Mesendoderm (in vitro differentiated cells): Measurements from ENCODE around the gene JAML. TPM values are rescaled to one million over a fixed set of nuclear protein-coding genes. Genes with fewer than 3 reads are reported as not detected.

ENCODE experiments used
- DNase-seq: peaks from one replicate; pipeline ENCODE4 v3.0.0; 2013
- H2AK5ac ChIP-seq: 2 replicates; pipeline ENCODE4 v1.6.1; 2013; ENCODE audit warnings: low read length, inconsistent platforms
- H2BK120ac ChIP-seq: 2 replicates; pipeline ENCODE4 v1.6.1; 2013; ENCODE audit warnings: low read depth, mild to moderate bottlenecking, low read length, moderate library complexity, mixed read lengths
- H2BK15ac ChIP-seq: replicated peaks from 2 replicates; pipeline ENCODE4 v1.6.1; 2013; ENCODE audit warnings: low read depth, mild to moderate bottlenecking, moderate library complexity
- H2BK5ac ChIP-seq: 2 replicates; pipeline ENCODE4 v1.6.1; 2013; ENCODE audit warnings: low read length, inconsistent platforms
- H3K18ac ChIP-seq: 2 replicates; pipeline ENCODE4 v1.6.1; 2013; ENCODE audit warnings: mild to moderate bottlenecking, low read length, mixed read lengths
- H3K23ac ChIP-seq: one replicate; pipeline ENCODE4 v1.6.1; 2013; ENCODE audit warnings: low read length
- H3K27ac ChIP-seq: 2 replicates; pipeline ENCODE4 v1.5.1; 2013; ENCODE audit warnings: low read depth, mild to moderate bottlenecking, inconsistent platforms, low read length, moderate library complexity
- H3K27me3 ChIP-seq: 2 replicates; pipeline ENCODE4 v1.6.1; 2013; ENCODE audit warnings: low read length, control low read depth, mild to moderate bottlenecking, inconsistent platforms; ENCODE audit not compliant: insufficient read depth, poor library complexity
- H3K36me3 ChIP-seq: 2 replicates; pipeline ENCODE4 v1.6.1; 2013; ENCODE audit warnings: low read length, inconsistent platforms; ENCODE audit not compliant: control insufficient read depth, insufficient read depth
- H3K4ac ChIP-seq: one replicate; pipeline ENCODE4 v1.6.1; 2013; ENCODE audit warnings: low read depth, mild to moderate bottlenecking, low read length, moderate library complexity
- H3K4me1 ChIP-seq: 2 replicates; pipeline ENCODE4 v1.6.1; 2013; ENCODE audit warnings: low read depth, low read length, inconsistent platforms; ENCODE audit not compliant: control insufficient read depth
- H3K4me2 ChIP-seq: 2 replicates; pipeline ENCODE4 v1.6.1; 2013; ENCODE audit warnings: low read length
- H3K4me3 ChIP-seq: 2 replicates; pipeline ENCODE4 v1.5.1; 2013; ENCODE audit warnings: mild to moderate bottlenecking, low read length
- H3K56ac ChIP-seq: one replicate; pipeline ENCODE4 v1.6.1; 2013; ENCODE audit warnings: low read length
- H3K79me1 ChIP-seq: 2 replicates; pipeline ENCODE4 v1.6.1; 2013; ENCODE audit warnings: low read length, inconsistent platforms
- H3K79me2 ChIP-seq: 2 replicates; pipeline ENCODE4 v1.6.1; 2013; ENCODE audit warnings: mild to moderate bottlenecking, low read length; ENCODE audit not compliant: control insufficient read depth, insufficient read depth
- H3K9ac ChIP-seq: 2 replicates; pipeline ENCODE4 v1.6.1; 2013; ENCODE audit warnings: low read length, inconsistent platforms
- H4K5ac ChIP-seq: one replicate; pipeline ENCODE4 v1.6.1; 2013; ENCODE audit warnings: low read length
- H4K8ac ChIP-seq: one replicate; pipeline ENCODE4 v1.6.1; 2013; ENCODE audit warnings: low read depth, mild to moderate bottlenecking, control low read depth, low read length, moderate library complexity
- WGBS: extraction: QIAGEN DNeasy Blood & Tissue Kit; methylation state at CpG from one replicate; pipeline ENCODE4 v1.1.7; 2013; ENCODE audit warnings: low lambda C conversion rate, missing lambda C conversion rate; ENCODE audit not compliant: insufficient coverage; ENCODE audit errors: extremely low coverage; 5-methylcytosine and 5-hydroxymethylcytosine counted together
- small RNA-seq: library from polyadenylated mRNA; stranded (forward); fragments of <200 nt; extraction: miRNeasy Mini kit (QIAGEN cat#:217004); gene quantifications from one replicate; pipeline ENCODE3, GENCODE V24; 2013; ENCODE audit not compliant: insufficient read depth

Gene JAML

DNA sequence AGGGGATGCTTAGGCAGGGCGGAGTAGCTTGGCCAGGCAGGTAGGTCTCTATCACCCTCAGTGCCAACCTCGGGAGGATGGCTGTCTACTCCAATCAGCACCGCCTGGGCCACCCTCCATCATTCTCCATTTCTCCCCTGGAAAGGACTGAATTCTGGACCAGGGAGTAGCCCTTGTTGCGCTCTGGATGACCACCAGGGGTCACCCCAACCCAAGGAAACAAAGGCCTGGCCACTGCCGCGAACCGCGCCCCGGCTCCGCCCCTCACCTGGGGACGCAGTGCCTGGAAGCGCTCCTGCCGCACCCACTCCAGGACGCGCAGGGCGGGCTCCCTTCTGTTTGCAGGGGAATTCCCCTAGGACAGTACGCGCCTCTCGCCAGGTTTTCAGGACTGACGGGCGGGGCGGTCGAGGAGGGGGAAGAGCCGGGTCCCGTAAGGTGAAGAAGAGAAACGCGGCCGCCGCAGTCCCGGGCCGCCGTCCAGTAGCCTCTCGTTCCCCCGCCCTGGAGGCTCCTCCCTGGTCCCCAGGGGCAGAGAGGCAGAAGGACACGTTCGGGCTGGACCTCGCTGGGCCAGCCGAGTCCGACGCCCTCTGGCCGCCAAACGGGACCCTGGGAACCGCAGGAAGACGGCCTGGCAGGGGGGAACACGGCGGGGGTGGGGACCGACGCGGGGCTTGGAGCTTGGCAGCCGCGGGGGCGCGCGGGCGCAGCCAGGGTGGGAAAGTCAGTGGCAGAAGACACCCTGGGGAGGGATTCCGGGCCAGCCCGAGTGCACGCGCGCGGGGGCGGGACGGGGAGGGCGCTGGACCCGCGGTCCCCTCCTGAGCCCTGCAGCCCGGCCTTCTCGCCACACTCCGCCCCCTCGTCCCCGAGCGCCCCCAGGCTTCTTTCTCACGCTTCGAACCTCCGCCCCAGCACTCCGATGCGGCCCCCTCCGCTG, 79.3 kb downstream of the JAML start:
- H3K18ac ChIP-seq, result no peak overlapping the region
- peak overlapping the region; percentile 37 for H3K4me3 ChIP-seq
- no peak overlapping the region for H4K8ac ChIP-seq
- H2BK15ac ChIP-seq, result no peak overlapping the region
- H3K36me3 ChIP-seq, result no peaks in the 10 kb centered on the region
- no peak overlapping the region for H2BK120ac ChIP-seq
- H4K5ac ChIP-seq, result no peak overlapping the region
- H2AK5ac ChIP-seq, result no peak overlapping the region
- peak overlapping the region; percentile 14 for H3K9ac ChIP-seq
- no peaks in the 10 kb centered on the region for H3K79me2 ChIP-seq
- peak overlapping the region; percentile 68 for H3K56ac ChIP-seq
- H3K4me2 ChIP-seq, result peak overlapping the region; percentile 12
- no peak overlapping the region for H3K27ac ChIP-seq
- H2BK5ac ChIP-seq, result no peak overlapping the region
- DNase-seq, result peak; percentile 87
- whole genome bisulfite sequencing, result no CpG with 5 or more reads among the region's 78 CpGs
- H3K27me3 ChIP-seq, result peaks cover 3% of the 10 kb centered on the region
- no peaks in the 10 kb centered on the region for H3K79me1 ChIP-seq
- no peaks in the 10 kb centered on the region for H3K4me1 ChIP-seq
- H3K23ac ChIP-seq, result no peak overlapping the region
- H3K4ac ChIP-seq, result no peak overlapping the region

- no peak overlapping the region for H3K4me3 ChIP-seq
- no peak overlapping the region for H3K23ac ChIP-seq
- H2AK5ac ChIP-seq, result no peak overlapping the region
- no peaks in the 10 kb centered on the region for H3K79me2 ChIP-seq
- no peaks in the 10 kb centered on the region for H3K27me3 ChIP-seq
- H3K4me2 ChIP-seq, result no peak overlapping the region
- no peaks in the 10 kb centered on the region for H3K79me1 ChIP-seq
- H2BK120ac ChIP-seq, result no peak overlapping the region
- no peak overlapping the region for H3K9ac ChIP-seq
- H3K56ac ChIP-seq, result no peak overlapping the region
- no peak overlapping the region for H2BK15ac ChIP-seq
- H2BK5ac ChIP-seq, result no peak overlapping the region
- WGBS, result no CpG with 5 or more reads among the region's 20 CpGs
- DNase-seq, result no peak
- no peak overlapping the region for H4K5ac ChIP-seq
- H4K8ac ChIP-seq, result no peak overlapping the region
- H3K18ac ChIP-seq, result no peak overlapping the region
- H3K36me3 ChIP-seq, result no peaks in the 10 kb centered on the region
- no peak overlapping the region for H3K27ac ChIP-seq
- H3K4ac ChIP-seq, result no peak overlapping the region
- H3K4me1 ChIP-seq, result no peaks in the 10 kb centered on the region
Observed at GRCh38 chr11:118144301-118145268, 80.2 kb downstream of the JAML start.

Small RNAs within 50 kb of the gene (small RNA-seq; reads per million reads assigned to genes)
- gene HSPE1P18, result not detected
